ENCODE results near the gene SOX5. TPM values are rescaled to one million over a fixed set of nuclear protein-coding genes. Genes with fewer than 3 reads are reported as not detected.

The SOX5 gene
- total and polyA plus RNA-seq, 2 experiments from 2014 or later = 1.0 to 4.7 TPM

DNA sequence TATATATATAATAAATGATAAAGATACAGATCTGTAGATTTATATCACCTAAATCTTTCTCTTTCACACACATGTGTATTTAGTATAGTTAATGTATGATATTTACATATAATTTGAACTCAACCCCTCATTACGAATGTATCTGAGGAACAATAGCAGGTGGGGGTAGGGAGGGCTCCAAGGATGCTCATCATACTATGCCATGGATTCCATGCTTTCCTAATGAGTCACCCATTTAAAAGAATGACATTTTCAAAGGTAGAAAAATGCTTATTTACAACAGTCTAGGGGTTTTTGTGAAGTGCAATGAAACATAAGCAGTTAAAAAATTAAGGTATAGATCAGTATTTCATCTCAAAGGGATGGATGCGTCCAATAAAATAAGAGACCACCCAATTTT is 181.6 kb downstream of the SOX5 start:
- peaks cover 30% of the 10 kb centered on the region for H3K4me1 ChIP-seq (ENCODE audit: insufficient read depth)
- no peak for TF ChIP-seq EZH2 (IDR thresholded peaks at IDR 0.05; ENCODE audit: low read depth, unreplicated experiment)

DNA sequence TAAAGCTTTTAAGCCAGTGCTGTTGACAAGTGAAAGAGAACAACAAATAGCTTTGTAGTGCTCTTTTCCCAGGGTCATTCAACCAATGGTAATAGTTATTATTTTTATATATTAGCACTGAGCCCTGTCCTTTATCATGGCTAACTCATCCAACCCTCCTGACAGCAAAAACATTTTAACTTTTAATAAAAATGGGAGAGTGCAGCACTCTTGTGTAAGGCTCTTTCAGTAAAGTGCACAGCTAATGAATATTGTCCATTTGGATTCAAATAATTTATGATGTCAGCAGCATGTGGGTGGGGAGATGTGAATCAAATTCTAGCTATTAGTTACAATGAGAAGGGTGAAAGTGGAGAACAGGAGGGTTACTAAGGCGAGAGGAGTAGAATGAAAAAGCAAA is 185.7 kb downstream of the SOX5 start:
- no peaks in the 10 kb centered on the region for H3K36me3 Mint-ChIP-seq (ENCODE audit: low read depth)
- Histone ChIP-seq H3K36me3 (ENCODE audit: insufficient read depth) (no peaks in the 10 kb centered on the region), H3K27me3 (ENCODE audit: insufficient read depth) (no peaks in the 10 kb centered on the region), H3K27ac (ENCODE audit: low read depth) (no peak overlapping the region), H3K79me2 (replicated peaks; ENCODE audit: insufficient read depth) (no peaks in the 10 kb centered on the region), H2AFZ (no peak overlapping the region), H3K9me2 (ENCODE audit: insufficient read depth) (no peaks in the 10 kb centered on the region), H3K4me1 (ENCODE audit: insufficient read depth) (peaks cover 33% of the 10 kb centered on the region), H4K20me1 (replicated peaks; ENCODE audit: insufficient read depth) (no peaks in the 10 kb centered on the region), H3F3A (replicated peaks; ENCODE audit: low read depth) (no peaks in the 10 kb centered on the region), H3K4me3 (no peak overlapping the region), H3K4me2 (no peak overlapping the region)
- no peak overlapping the region for H3K27ac Mint-ChIP-seq
- no peaks in the 10 kb centered on the region for H3K27me3 Mint-ChIP-seq (ENCODE audit: insufficient read depth, low read depth, poor library complexity)
- DNase-seq (ENCODE audit: low spot score) (no peak), ATAC-seq (no peak)
- H3K4me1 Mint-ChIP-seq = peaks cover 42% of the 10 kb centered on the region
- H3K9me3 Mint-ChIP-seq = no peaks in the 10 kb centered on the region
- H3K4me3 Mint-ChIP-seq = no peak overlapping the region
- TF ChIP-seq, protein P1, sequence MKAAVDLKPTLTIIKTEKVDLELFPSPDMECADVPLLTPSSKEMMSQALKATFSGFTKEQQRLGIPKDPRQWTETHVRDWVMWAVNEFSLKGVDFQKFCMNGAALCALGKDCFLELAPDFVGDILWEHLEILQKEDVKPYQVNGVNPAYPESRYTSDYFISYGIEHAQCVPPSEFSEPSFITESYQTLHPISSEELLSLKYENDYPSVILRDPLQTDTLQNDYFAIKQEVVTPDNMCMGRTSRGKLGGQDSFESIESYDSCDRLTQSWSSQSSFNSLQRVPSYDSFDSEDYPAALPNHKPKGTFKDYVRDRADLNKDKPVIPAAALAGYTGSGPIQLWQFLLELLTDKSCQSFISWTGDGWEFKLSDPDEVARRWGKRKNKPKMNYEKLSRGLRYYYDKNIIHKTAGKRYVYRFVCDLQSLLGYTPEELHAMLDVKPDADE (IDR thresholded peaks at IDR 0.05) = no peak
- TF ChIP-seq ZNF331 (CRISPR knock-in tag; IDR thresholded peaks at IDR 0.05; ENCODE audit: low read depth) (no peak), STAT1 (IDR thresholded peaks at IDR 0.05; ENCODE audit: unreplicated experiment) (no peak), POLR2AphosphoS5 (IDR thresholded peaks at IDR 0.05; ENCODE audit: low read depth) (no peak), NANOG (IDR thresholded peaks at IDR 0.05; ENCODE audit: borderline replicate concordance) (no peak), EZH2phosphoT487 (IDR thresholded peaks at IDR 0.05; ENCODE audit: unreplicated experiment) (no peak)
- TF ChIP-seq, protein P2, sequence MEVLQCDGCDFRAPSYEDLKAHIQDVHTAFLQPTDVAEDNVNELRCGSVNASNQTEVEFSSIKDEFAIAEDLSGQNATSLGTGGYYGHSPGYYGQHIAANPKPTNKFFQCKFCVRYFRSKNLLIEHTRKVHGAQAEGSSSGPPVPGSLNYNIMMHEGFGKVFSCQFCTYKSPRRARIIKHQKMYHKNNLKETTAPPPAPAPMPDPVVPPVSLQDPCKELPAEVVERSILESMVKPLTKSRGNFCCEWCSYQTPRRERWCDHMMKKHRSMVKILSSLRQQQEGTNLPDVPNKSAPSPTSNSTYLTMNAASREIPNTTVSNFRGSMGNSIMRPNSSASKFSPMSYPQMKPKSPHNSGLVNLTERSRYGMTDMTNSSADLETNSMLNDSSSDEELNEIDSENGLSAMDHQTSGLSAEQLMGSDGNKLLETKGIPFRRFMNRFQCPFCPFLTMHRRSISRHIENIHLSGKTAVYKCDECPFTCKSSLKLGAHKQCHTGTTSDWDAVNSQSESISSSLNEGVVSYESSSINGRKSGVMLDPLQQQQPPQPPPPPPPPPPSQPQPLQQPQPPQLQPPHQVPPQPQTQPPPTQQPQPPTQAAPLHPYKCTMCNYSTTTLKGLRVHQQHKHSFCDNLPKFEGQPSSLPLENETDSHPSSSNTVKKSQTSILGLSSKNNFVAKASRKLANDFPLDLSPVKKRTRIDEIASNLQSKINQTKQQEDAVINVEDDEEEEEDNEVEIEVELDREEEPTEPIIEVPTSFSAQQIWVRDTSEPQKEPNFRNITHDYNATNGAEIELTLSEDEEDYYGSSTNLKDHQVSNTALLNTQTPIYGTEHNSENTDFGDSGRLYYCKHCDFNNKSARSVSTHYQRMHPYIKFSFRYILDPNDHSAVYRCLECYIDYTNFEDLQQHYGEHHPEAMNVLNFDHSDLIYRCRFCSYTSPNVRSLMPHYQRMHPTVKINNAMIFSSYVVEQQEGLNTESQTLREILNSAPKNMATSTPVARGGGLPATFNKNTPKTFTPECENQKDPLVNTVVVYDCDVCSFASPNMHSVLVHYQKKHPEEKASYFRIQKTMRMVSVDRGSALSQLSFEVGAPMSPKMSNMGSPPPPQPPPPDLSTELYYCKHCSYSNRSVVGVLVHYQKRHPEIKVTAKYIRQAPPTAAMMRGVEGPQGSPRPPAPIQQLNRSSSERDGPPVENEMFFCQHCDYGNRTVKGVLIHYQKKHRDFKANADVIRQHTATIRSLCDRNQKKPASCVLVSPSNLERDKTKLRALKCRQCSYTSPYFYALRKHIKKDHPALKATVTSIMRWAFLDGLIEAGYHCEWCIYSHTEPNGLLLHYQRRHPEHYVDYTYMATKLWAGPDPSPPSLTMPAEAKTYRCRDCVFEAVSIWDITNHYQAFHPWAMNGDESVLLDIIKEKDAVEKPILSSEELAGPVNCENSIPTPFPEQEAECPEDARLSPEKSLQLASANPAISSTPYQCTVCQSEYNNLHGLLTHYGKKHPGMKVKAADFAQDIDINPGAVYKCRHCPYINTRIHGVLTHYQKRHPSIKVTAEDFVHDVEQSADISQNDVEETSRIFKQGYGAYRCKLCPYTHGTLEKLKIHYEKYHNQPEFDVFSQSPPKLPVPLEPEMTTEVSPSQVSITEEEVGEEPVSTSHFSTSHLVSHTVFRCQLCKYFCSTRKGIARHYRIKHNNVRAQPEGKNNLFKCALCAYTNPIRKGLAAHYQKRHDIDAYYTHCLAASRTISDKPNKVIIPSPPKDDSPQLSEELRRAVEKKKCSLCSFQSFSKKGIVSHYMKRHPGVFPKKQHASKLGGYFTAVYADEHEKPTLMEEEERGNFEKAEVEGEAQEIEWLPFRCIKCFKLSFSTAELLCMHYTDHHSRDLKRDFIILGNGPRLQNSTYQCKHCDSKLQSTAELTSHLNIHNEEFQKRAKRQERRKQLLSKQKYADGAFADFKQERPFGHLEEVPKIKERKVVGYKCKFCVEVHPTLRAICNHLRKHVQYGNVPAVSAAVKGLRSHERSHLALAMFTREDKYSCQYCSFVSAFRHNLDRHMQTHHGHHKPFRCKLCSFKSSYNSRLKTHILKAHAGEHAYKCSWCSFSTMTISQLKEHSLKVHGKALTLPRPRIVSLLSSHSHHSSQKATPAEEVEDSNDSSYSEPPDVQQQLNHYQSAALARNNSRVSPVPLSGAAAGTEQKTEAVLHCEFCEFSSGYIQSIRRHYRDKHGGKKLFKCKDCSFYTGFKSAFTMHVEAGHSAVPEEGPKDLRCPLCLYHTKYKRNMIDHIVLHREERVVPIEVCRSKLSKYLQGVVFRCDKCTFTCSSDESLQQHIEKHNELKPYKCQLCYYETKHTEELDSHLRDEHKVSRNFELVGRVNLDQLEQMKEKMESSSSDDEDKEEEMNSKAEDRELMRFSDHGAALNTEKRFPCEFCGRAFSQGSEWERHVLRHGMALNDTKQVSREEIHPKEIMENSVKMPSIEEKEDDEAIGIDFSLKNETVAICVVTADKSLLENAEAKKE (CRISPR knock-in tag; IDR thresholded peaks at IDR 0.05) = no peak
- TF ChIP-seq, protein P3, sequence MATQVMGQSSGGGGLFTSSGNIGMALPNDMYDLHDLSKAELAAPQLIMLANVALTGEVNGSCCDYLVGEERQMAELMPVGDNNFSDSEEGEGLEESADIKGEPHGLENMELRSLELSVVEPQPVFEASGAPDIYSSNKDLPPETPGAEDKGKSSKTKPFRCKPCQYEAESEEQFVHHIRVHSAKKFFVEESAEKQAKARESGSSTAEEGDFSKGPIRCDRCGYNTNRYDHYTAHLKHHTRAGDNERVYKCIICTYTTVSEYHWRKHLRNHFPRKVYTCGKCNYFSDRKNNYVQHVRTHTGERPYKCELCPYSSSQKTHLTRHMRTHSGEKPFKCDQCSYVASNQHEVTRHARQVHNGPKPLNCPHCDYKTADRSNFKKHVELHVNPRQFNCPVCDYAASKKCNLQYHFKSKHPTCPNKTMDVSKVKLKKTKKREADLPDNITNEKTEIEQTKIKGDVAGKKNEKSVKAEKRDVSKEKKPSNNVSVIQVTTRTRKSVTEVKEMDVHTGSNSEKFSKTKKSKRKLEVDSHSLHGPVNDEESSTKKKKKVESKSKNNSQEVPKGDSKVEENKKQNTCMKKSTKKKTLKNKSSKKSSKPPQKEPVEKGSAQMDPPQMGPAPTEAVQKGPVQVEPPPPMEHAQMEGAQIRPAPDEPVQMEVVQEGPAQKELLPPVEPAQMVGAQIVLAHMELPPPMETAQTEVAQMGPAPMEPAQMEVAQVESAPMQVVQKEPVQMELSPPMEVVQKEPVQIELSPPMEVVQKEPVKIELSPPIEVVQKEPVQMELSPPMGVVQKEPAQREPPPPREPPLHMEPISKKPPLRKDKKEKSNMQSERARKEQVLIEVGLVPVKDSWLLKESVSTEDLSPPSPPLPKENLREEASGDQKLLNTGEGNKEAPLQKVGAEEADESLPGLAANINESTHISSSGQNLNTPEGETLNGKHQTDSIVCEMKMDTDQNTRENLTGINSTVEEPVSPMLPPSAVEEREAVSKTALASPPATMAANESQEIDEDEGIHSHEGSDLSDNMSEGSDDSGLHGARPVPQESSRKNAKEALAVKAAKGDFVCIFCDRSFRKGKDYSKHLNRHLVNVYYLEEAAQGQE (IDR thresholded peaks at IDR 0.05; ENCODE audit: unreplicated experiment) = no peak
- TF ChIP-seq, protein P4, sequence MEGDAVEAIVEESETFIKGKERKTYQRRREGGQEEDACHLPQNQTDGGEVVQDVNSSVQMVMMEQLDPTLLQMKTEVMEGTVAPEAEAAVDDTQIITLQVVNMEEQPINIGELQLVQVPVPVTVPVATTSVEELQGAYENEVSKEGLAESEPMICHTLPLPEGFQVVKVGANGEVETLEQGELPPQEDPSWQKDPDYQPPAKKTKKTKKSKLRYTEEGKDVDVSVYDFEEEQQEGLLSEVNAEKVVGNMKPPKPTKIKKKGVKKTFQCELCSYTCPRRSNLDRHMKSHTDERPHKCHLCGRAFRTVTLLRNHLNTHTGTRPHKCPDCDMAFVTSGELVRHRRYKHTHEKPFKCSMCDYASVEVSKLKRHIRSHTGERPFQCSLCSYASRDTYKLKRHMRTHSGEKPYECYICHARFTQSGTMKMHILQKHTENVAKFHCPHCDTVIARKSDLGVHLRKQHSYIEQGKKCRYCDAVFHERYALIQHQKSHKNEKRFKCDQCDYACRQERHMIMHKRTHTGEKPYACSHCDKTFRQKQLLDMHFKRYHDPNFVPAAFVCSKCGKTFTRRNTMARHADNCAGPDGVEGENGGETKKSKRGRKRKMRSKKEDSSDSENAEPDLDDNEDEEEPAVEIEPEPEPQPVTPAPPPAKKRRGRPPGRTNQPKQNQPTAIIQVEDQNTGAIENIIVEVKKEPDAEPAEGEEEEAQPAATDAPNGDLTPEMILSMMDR (conservative IDR thresholded peaks at IDR 0.05; ENCODE audit: low read depth in 2 of 2) = no peak

More for the DNA sequence above, 181.6 kb downstream of the SOX5 start:
- Histone ChIP-seq H3K36me3 (ENCODE audit: insufficient read depth) (no peaks in the 10 kb centered on the region), H2AFZ (no peak overlapping the region), H4K20me1 (replicated peaks; ENCODE audit: insufficient read depth) (no peaks in the 10 kb centered on the region), H3K4me2 (0 out of 2 replicates have a peak overlapping the region, but pooled peaks have one; percentile 24), H3K4me3 (no peak overlapping the region), H3K79me2 (replicated peaks; ENCODE audit: insufficient read depth) (no peaks in the 10 kb centered on the region), H3K27ac (ENCODE audit: low read depth) (no peak overlapping the region), H3F3A (replicated peaks; ENCODE audit: low read depth) (no peaks in the 10 kb centered on the region), H3K9me2 (ENCODE audit: insufficient read depth) (no peaks in the 10 kb centered on the region), H3K27me3 (ENCODE audit: insufficient read depth) (no peaks in the 10 kb centered on the region)
- DNase-seq (ENCODE audit: low spot score) (peak; percentile 34), ATAC-seq (peak; percentile 56; the same call in 2 of the 3 replicates)
- H3K4me3 Mint-ChIP-seq = no peak overlapping the region
- no peaks in the 10 kb centered on the region for H3K9me3 Mint-ChIP-seq
- H3K4me1 Mint-ChIP-seq = peaks cover 35% of the 10 kb centered on the region
- H3K36me3 Mint-ChIP-seq (ENCODE audit: low read depth) = no peaks in the 10 kb centered on the region
- peaks cover 2% of the 10 kb centered on the region for H3K27me3 Mint-ChIP-seq (ENCODE audit: insufficient read depth, low read depth, poor library complexity)
- H3K27ac Mint-ChIP-seq = no peak overlapping the region; the same call in 1 of the 2 replicates
